Neural crest cell (in vitro differentiated cells): Measurements from ENCODE around the gene COL17A1. TPM values are rescaled to one million over a fixed set of nuclear protein-coding genes. Genes with fewer than 3 reads are reported as not detected.

Experiments used
- DNase-seq: peaks from one replicate; pipeline ENCODE4 v3.0.0; 2021; ENCODE audit warnings: low read depth, mixed read lengths, low spot score
- H3K27ac Mint-ChIP-seq: one replicate; pipeline ENCODE4 v1.8.0; 2021; ENCODE audit warnings: mild to moderate bottlenecking, mixed read lengths; ENCODE audit not compliant: unreplicated experiment
- H3K27me3 Mint-ChIP-seq: 2 replicates; pipeline ENCODE4 v1.8.0; 2021; ENCODE audit warnings: low read depth, mild to moderate bottlenecking, mixed read lengths
- H3K36me3 Mint-ChIP-seq: 2 replicates; pipeline ENCODE4 v1.8.0; 2021; ENCODE audit warnings: low read depth, mild to moderate bottlenecking, mixed read lengths
- H3K4me1 Mint-ChIP-seq: 2 replicates; pipeline ENCODE4 v1.8.0; 2021; ENCODE audit warnings: mixed read lengths
- H3K4me3 Mint-ChIP-seq: one replicate; pipeline ENCODE4 v1.8.0; 2021; ENCODE audit warnings: mild to moderate bottlenecking, mixed read lengths
- H3K9me3 Mint-ChIP-seq: 2 replicates; pipeline ENCODE4 v1.8.0; 2021; ENCODE audit warnings: mixed read lengths
- total RNA-seq: library from RNA; stranded (reverse); gene quantifications from 2 replicates; pipeline ENCODE4 v1.2.1, GENCODE V29; 2021
- TF ChIP-seq, protein P1 (sequence below): fragments of 200-600 bp; sonication (generic); conservative IDR thresholded peaks from 2 replicates; pipeline ENCODE4 v1.5.0; 2021; ENCODE audit warnings: antibody characterized with exemption, mild to moderate bottlenecking

COL17A1 gene
- total RNA-seq, 1 donor from 2014 or later = not detected

DNA sequence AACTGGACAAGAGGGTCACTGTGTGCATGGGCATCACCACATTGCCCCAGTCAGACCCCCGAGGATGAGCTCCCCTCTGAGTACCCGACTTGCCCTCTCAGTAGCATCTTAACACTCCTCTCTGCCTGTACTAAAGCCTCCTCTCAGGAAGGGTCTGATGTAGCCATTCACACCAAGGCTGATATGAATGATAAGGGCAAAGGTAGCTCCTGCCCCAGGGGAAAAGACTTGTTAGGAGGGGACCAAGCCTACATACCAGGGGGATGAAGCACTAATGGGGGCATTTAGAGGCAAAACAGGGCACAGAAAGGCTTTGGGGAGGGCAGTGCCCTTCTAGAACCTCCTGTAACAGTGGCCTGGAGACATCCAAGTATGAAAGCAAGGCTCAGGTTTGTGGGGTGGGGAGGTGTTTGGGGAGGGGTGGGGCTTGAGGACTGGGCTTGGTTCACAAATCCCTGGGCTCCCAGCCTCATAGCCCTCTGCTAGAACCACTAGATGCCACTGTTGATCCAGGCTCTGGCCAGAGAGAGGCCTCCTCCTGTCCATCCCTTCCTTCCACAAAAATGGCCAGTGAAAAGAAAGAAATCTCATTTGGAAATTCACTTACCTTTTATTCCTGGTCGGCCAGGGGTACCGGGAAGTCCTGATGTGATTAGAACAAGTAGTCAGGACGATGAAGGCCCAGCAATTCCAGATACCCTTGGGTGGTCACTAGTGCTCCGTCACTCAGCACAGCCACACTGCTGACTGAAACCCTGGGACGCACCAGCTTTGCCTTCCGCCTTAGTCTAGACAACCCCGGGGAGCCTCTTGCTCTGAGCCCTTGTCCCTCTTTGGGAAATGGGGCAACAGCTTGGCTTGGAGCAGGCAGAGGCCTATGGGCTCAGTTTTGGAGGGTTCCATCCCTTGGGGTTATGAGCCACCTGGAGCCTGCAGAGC is 40.3 kb downstream of the COL17A1 start:
- H3K36me3 Mint-ChIP-seq = no peaks in the 10 kb centered on the region
- no peaks in the 10 kb centered on the region for H3K4me1 Mint-ChIP-seq
- H3K27ac Mint-ChIP-seq = peak overlapping the region; percentile 6
- H3K27me3 Mint-ChIP-seq = no peaks in the 10 kb centered on the region
- H3K4me3 Mint-ChIP-seq = no peak overlapping the region
- TF ChIP-seq, protein P1, sequence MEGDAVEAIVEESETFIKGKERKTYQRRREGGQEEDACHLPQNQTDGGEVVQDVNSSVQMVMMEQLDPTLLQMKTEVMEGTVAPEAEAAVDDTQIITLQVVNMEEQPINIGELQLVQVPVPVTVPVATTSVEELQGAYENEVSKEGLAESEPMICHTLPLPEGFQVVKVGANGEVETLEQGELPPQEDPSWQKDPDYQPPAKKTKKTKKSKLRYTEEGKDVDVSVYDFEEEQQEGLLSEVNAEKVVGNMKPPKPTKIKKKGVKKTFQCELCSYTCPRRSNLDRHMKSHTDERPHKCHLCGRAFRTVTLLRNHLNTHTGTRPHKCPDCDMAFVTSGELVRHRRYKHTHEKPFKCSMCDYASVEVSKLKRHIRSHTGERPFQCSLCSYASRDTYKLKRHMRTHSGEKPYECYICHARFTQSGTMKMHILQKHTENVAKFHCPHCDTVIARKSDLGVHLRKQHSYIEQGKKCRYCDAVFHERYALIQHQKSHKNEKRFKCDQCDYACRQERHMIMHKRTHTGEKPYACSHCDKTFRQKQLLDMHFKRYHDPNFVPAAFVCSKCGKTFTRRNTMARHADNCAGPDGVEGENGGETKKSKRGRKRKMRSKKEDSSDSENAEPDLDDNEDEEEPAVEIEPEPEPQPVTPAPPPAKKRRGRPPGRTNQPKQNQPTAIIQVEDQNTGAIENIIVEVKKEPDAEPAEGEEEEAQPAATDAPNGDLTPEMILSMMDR = peak; percentile 69
- no peaks in the 10 kb centered on the region for H3K9me3 Mint-ChIP-seq
- DNase-seq = no peak

DNA sequence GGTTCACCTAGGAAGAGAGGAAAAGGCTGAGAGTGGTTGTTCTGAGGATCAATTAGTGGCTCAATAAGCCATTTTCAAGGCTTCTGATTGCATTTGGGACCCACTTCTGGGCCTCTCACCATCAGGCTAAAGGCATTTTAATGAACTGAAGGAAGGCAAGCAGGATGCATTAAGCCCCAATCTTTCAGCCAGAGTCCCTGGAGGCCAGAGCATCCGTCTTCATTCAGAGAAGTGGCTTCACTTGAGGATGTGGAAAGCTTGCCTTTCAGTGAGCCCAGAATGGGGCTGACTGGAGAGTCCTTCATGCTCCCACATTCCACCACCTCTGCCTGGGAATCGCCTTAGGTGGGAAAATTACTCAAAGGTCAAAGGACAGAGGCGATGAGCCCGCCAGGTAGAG is 41.8 kb downstream of the COL17A1 start:
- TF ChIP-seq, protein P1 = no peak
- peak overlapping the region; percentile 23 for H3K27ac Mint-ChIP-seq
- H3K4me3 Mint-ChIP-seq = no peak overlapping the region

DNA sequence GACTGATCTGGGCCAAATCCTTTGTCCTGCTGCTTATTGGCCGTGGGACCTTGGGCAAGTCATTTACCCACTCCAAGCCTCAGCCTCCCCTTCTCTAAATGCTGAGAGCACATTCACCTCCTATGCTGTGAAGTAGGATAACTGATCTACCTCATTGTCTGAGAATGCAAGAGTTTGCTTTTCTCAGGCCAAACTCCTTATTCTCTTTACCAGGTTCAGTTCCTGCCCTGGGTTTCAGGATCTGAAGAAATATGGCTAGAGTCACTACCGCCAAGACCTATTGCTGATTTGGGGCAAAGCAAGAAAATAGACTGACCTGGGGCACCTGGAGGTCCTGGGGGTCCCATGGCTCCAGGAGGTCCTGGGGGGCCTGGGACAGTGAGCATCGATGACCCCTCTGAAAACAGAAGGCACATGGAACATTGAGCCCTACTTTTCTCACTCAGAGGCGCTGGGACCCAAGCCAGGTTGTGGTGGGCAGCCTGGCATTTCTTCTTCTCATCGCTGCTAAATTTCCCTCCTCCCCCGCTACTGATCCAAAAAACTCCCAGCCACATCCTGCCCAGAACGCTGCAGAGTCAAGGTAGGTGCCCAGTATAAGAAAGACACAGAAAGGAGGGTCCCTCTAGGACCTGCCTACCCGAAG is 42.4 kb downstream of the COL17A1 start:
- DNase-seq = no peak
- no peaks in the 10 kb centered on the region for H3K4me1 Mint-ChIP-seq
- H3K36me3 Mint-ChIP-seq = no peaks in the 10 kb centered on the region
- H3K27ac Mint-ChIP-seq = no peak overlapping the region
- TF ChIP-seq, protein P1 = no peak
- H3K9me3 Mint-ChIP-seq = no peaks in the 10 kb centered on the region
- no peak overlapping the region for H3K4me3 Mint-ChIP-seq
- H3K27me3 Mint-ChIP-seq = no peaks in the 10 kb centered on the region

More for the DNA sequence above, 41.8 kb downstream of the COL17A1 start:
- Mint-ChIP-seq H3K9me3 (no peaks in the 10 kb centered on the region), H3K27me3 (no peaks in the 10 kb centered on the region), H3K36me3 (no peaks in the 10 kb centered on the region), H3K4me1 (no peaks in the 10 kb centered on the region)
- no peak for DNase-seq

DNA sequence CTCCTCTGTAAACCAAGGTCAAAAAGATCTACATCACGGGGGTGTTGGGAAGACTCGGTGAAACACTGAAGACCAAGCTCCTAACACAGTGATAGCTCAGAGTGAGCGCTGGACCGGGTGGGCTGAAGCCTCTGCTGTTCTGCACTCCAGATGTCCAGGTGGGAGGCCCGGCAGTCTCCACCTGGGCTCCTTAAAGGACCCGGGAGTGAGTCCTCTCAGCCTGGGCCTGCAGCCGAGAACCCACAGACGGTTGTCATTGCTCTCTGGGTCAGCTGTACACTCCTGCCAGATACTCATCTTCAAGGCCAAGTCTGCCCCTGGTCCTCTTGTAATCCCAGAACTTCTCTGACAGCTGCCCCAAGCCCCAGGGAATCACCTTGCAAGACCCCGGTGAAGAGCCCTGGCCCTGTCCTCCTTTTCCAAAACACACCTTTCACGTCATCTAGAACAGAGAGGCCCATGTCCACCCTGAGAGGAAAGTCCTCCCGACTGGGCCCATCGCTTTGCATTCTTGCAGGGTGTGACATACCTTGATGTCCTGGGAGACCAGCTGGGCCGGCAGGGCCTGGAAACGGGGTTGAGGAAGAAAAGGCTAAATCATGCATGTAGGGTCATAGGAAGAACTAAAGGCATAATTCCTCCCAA is 43.7 kb downstream of the COL17A1 start:
- no peak overlapping the region for H3K27ac Mint-ChIP-seq
- no peaks in the 10 kb centered on the region for H3K9me3 Mint-ChIP-seq
- no peaks in the 10 kb centered on the region for H3K4me1 Mint-ChIP-seq
- TF ChIP-seq, protein P1 = no peak
- H3K36me3 Mint-ChIP-seq = no peaks in the 10 kb centered on the region
- H3K27me3 Mint-ChIP-seq = no peaks in the 10 kb centered on the region
- H3K4me3 Mint-ChIP-seq = no peak overlapping the region
- DNase-seq = no peak
